Transverse colon (tissue), 4 donors: Measurements from ENCODE around the gene ZNF213. TPM values are rescaled to one million over a fixed set of nuclear protein-coding genes. Genes with fewer than 3 reads are reported as not detected.
"Not testable (repeated sequence)": the region's sequence is repeated elsewhere in the genome, so short reads cannot be mapped to it uniquely, and the experiment has no call there.

Experiments
- DNase-seq: peaks from one replicate; pipeline ENCODE4 v3.0.0-alpha.2; 2019
- H3K27ac ChIP-seq, 4 donors: fragments of 200-600 bp; sonication (generic); 2 replicates each; pipeline ENCODE4 v1.5.1; 2016 to 2018; ENCODE audit warnings: inconsistent platforms in 4 of 4
- H3K27me3 ChIP-seq: fragments of 200-600 bp; sonication (generic); 2 replicates; pipeline ENCODE4 v1.5.1; 2017; ENCODE audit warnings: inconsistent platforms
- H3K36me3 ChIP-seq, 4 donors: fragments of 200-600 bp; sonication (generic); 2 replicates each; pipeline ENCODE4 v1.5.1; 2017 to 2019; ENCODE audit warnings: inconsistent platforms in 4 of 4
- H3K4me1 ChIP-seq, 4 donors: fragments of 200-600 bp; sonication (generic); 2 replicates each; pipeline ENCODE4 v1.5.1; 2017 to 2020; ENCODE audit warnings: inconsistent platforms in 4 of 4
- H3K4me3 ChIP-seq, 4 donors: fragments of 200-600 bp; sonication (generic); 1 replicate in 1 of 4; 2 replicates in 3 of 4; pipeline versions ENCODE4 v1.5.1 to v1.6.1; 2017 to 2019; ENCODE audit warnings: inconsistent platforms in 4 of 4
- H3K9me3 ChIP-seq, 2 donors: fragments of 200-600 bp; sonication (generic); 2 replicates each; pipeline ENCODE4 v1.5.1; 2017 to 2019; ENCODE audit warnings: inconsistent platforms in 2 of 2
- EP300 ChIP-seq: sonication (generic); formaldehyde crosslinking; IDR thresholded peaks from one replicate; pipeline ENCODE4 v1.6.1; 2017; ENCODE audit warnings: antibody characterized with exemption, low read depth
- POLR2A ChIP-seq: fragments of 450-650 bp; IDR thresholded peaks from one replicate; pipeline ENCODE4 v1.6.1; 2016; ENCODE audit warnings: antibody characterized with exemption, mild to moderate bottlenecking, moderate library complexity
- POLR2AphosphoS5 ChIP-seq, 3 donors: sonication (generic); formaldehyde crosslinking; IDR thresholded peaks; one replicate each; pipeline ENCODE4 v1.6.1; 2016; ENCODE audit warnings: antibody characterized with exemption in 3 of 3
- WGBS, 2 donors: methylation state at CpG; one replicate each; pipeline ENCODE4 v1.1.5; 2018; ENCODE audit warnings: low coverage in 1 of 2; 5-methylcytosine and 5-hydroxymethylcytosine counted together
- in situ Hi-C, 4 donors: fragments of 200-750 bp; cut with MboI; loops; one replicate each; pipeline versions ENCODE4 v1.15.0 to v1.15.1; 2017; ENCODE audit warnings: low sequenced_read_pairs in 3 of 4, low pct_ligation_motif_present in 1 of 4, low pct_unique_long_range_greater_than_20kb in 1 of 4
- intact Hi-C: fragments of 100-400 bp; cut with DNase I; formaldehyde crosslinking; loops from one replicate; pipeline ENCODE4 v1.15.1; 2023; ENCODE audit warnings: low total_unique reads
- total RNA-seq, 4 donors: library from RNA; depleted of rRNA; stranded (reverse); fragments of >200 nt; gene quantifications; one replicate each; pipeline ENCODE4 v1.1.0, GENCODE V29; 2016
- TF ChIP-seq, protein P1 (sequence below), 5 experiments: fragments of 200-600 bp in 3 of 5; fragments of 450-650 bp in 2 of 5; sonication (generic) in 3 of 5; IDR thresholded peaks; 1 replicate in 2 of 5; 2 replicates in 3 of 5; pipeline ENCODE4 v1.5.1; 2016 to 2017; ENCODE audit warnings: antibody characterized with exemption in 5 of 5, inconsistent platforms in 3 of 5, mild to moderate bottlenecking in 2 of 5, moderate library complexity in 1 of 5

ZNF213 gene
- total RNA-seq, 4 donors from 2014 or later, result 12.1 to 64.3 (median 16.1) TPM

DNA sequence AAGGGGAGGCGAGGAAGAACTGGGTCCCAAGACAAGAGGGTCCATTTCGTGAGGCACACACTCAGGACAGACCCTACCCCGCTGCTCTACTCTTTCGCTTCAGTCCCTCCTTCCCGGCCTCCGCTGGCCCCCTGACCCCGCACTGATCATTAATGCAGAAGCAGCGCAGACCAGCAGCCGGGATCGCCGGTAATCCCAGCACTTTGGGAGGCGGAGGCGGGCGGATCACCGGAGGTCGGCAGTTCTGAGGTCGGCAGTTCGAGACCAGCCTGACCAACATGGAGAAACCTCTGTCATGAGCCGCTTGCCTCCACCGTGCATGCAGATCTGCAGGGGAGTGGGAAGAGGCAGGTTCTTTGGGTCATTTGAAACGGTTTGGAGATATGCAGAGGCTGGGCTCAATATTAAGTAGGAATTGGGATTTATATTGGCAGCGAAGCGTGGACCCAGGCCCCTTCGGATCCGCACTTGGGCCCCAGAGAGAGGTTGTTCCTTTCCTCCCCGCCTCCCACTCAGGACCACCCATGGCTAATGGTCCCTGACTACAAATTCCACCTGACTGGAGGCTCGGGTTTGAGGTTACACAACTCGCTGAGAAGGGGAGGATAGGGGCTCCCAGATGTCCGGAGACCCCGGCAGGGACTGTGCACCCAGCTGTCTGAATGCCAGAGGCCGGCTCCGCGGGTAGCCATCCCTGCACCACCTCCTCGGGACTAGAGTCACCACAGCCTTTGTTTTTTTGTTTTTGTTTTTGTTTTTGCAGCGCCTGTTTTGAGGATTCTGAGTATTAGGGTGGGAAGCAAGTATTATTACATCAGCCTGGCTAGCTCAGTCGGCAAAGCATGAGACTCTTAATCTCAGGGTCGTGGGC is 29.5 kb downstream of the ZNF213 start:
- H3K4me1 ChIP-seq, result peaks cover 0 to 12% (median 6%) of the 10 kb centered on the region in 4 donors
- in situ Hi-C loops (no loop called here), intact Hi-C loops (loop anchor here (10.0 kb wide), 1 partner anchor 110 kb away; no protein-coding TSS in a partner anchor)
- peaks cover 30% of the 10 kb centered on the region for H3K27me3 ChIP-seq
- H3K36me3 ChIP-seq, result no peaks in the 10 kb centered on the region
- no peak for DNase-seq
- TF ChIP-seq POLR2AphosphoS5 (IDR thresholded peaks at IDR 0.05), result no peak
- no peak for TF ChIP-seq EP300
- no peak for TF ChIP-seq POLR2A
- TF ChIP-seq, protein P1, sequence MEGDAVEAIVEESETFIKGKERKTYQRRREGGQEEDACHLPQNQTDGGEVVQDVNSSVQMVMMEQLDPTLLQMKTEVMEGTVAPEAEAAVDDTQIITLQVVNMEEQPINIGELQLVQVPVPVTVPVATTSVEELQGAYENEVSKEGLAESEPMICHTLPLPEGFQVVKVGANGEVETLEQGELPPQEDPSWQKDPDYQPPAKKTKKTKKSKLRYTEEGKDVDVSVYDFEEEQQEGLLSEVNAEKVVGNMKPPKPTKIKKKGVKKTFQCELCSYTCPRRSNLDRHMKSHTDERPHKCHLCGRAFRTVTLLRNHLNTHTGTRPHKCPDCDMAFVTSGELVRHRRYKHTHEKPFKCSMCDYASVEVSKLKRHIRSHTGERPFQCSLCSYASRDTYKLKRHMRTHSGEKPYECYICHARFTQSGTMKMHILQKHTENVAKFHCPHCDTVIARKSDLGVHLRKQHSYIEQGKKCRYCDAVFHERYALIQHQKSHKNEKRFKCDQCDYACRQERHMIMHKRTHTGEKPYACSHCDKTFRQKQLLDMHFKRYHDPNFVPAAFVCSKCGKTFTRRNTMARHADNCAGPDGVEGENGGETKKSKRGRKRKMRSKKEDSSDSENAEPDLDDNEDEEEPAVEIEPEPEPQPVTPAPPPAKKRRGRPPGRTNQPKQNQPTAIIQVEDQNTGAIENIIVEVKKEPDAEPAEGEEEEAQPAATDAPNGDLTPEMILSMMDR (IDR thresholded peaks at IDR 0.05), result no peak
- no peak overlapping the region for H3K27ac ChIP-seq
- WGBS, 2 donors, result 86% methylated on average over 37 of the region's 37 CpGs; no CpG with 5 or more reads in 1 of the 2 donors
- no peak overlapping the region for H3K4me3 ChIP-seq
- H3K9me3 ChIP-seq, result no peaks in the 10 kb centered on the region

DNA sequence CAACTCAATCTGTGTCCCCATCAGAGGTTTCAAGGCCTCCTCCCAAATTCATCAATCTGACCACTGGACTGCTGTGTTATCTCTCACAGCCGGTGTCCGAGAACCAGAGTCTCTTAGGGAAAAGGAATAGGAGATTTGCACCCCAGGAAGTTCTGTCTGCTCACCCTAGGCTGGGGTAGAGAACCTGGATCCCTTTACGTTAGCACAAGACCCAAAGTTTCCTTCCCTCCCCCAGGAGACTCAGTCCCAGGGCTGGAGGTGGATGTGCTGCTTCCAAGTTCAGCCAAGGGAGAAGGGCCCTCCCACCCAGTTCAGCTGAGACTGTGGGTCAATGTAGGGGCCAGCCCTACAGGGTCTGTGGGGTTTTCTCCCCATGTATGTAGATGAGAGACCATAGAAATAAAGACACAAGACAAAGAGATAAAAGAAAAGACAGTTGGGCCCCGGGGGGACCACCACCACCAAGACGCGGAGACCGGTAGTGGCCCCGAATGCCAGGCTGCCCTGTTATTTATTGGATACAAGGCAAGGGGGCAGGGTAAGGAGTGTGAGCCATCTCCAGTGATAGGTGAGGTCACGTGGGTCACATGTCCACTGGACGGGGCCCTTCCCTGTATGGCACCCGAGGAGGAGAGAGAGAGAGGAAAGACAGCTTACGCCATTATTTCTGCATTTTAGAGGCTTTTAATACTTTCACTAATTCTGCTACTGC is 30.4 kb downstream of the ZNF213 start:
- 81 to 84% methylated on average over 8 to 12 of the region's 12 CpGs for WGBS, 2 donors
- peak overlapping the region in 2 of 4 donors; percentile 13 to 37 for H3K4me3 ChIP-seq
- intact Hi-C loops (loop anchor here (10.0 kb wide), 1 partner anchor 110 kb away; no protein-coding TSS in a partner anchor), in situ Hi-C loops (no loop called here)
- H3K9me3 ChIP-seq, result no peaks in the 10 kb centered on the region
- no peak overlapping the region for H3K27ac ChIP-seq
- TF ChIP-seq, protein P1 (IDR thresholded peaks at IDR 0.05), result no peak
- TF ChIP-seq POLR2A, result no peak
- no peak for TF ChIP-seq EP300
- peaks cover 0 to 9% (median 3%) of the 10 kb centered on the region in 4 donors for H3K4me1 ChIP-seq
- peaks cover 39% of the 10 kb centered on the region for H3K27me3 ChIP-seq
- DNase-seq, result no peak
- H3K36me3 ChIP-seq, result no peaks in the 10 kb centered on the region

DNA sequence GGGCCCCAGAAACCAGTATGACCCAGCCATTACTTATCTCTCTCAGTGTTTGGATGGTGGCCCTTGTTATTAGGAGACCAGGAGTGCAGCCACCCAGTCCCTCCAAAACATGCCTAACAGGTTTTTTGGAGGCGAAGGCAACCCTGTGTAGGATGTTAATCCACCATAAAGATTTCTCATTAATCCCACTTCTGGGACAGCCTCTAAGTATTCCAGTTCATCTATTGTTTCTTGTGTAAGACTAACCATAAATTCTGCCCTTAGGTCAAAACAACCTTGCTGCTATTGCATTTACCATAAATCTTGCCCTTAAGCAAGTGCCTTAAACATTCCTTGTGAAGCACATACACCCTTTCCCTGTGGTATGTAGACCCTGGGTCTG is 31.7 kb downstream of the ZNF213 start:
- H3K36me3 ChIP-seq, result no peaks in the 10 kb centered on the region
- in situ Hi-C loops, result no loop called here
- no peak overlapping the region for H3K27ac ChIP-seq
- 0 to 6% methylated on average over 1 of the region's 1 CpG for WGBS, 2 donors
- TF ChIP-seq, protein P1 (IDR thresholded peaks at IDR 0.05), result no peak
- TF ChIP-seq POLR2A, result no peak
- no peak for TF ChIP-seq EP300
- intact Hi-C loops, result loop anchor here (10.0 kb wide), 1 partner anchor 112 kb away; no protein-coding TSS in a partner anchor
- no peak for DNase-seq
- H3K27me3 ChIP-seq, result peaks cover 52% of the 10 kb centered on the region
- H3K4me1 ChIP-seq, result peaks cover 4 to 19% (median 15%) of the 10 kb centered on the region in 4 donors
- no peaks in the 10 kb centered on the region for H3K9me3 ChIP-seq
- H3K4me3 ChIP-seq, result no peak overlapping the region

- intact Hi-C loops, result loop anchor here (10.0 kb wide), 1 partner anchor 114 kb away; no protein-coding TSS in a partner anchor
- H3K36me3 ChIP-seq, DNase-seq, H3K27ac ChIP-seq, H3K9me3 ChIP-seq, H3K4me3 ChIP-seq, in situ Hi-C loops: not testable (repeated sequence)
- Histone ChIP-seq H3K27me3 (peaks cover 63% of the 10 kb centered on the region), H3K4me1 (peaks cover 8 to 25% (median 19%) of the 10 kb centered on the region in 4 donors)
- 72% methylated on average over 7 of the region's 7 CpGs; no CpG with 5 or more reads in 1 of the 2 donors for WGBS, 2 donors
Measured at GRCh38 chr16:3168729-3169128, 33.9 kb downstream of the ZNF213 start.
